GM18873 (cell line): ENCODE data around the gene CAMTA1.

ENCODE experiments used
- ATAC-seq: cut with Tn5 transposase; IDR thresholded peaks from one replicate; pipeline ENCODE4 v1.9.1; 2021; ENCODE audit warnings: mild to moderate bottlenecking, moderate library complexity, moderate number of reproducible peaks; ENCODE audit not compliant: unreplicated experiment, low FRiP score

The CAMTA1 gene

DNA sequence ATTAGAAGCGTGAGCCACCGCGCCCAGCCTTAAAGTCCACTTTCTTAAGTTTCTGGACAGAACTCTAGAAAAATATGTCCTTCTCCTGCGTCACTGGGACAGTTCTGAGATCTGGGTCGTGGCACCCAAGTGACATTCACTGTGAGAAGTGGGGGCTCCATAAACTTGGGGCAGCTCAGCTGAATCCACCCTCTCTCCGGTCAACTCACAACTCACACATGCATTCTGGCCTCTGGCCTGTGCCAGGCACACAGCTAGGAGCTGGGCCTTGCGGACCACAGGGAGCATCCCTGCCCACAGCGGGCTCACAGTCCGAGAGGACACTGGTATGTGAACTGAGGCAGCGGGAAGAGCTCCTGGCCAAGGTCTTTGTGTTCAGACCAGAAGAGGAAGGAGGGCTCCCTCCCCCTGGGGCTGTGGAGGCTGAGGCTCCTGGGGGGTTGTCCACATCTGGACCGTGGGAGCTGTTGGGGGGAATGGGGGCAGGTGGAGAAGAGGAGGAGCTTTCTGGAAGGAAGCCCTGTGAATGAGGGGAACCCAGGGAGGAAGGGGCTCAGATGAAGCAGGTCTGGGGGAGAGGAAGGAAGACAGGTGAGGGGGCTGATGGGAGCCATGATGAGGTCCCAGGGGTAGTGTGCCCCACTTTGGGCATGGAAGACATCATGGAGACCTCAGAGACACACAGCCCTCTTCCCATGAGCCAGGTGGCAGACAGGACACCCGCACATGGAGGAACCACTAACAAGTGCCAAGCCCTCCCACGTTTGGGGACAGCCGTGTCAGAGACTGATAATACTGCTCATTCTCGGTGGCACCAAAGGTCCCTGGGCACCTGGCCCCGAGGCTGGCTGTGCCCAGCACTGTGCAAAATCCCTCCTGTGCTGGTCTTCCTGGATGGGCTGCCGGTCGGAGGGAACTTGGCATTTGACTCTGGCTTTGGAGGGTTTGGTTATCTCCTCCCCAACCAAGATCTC, 794.9 kb downstream of the CAMTA1 start:
- no peak for ATAC-seq

DNA sequence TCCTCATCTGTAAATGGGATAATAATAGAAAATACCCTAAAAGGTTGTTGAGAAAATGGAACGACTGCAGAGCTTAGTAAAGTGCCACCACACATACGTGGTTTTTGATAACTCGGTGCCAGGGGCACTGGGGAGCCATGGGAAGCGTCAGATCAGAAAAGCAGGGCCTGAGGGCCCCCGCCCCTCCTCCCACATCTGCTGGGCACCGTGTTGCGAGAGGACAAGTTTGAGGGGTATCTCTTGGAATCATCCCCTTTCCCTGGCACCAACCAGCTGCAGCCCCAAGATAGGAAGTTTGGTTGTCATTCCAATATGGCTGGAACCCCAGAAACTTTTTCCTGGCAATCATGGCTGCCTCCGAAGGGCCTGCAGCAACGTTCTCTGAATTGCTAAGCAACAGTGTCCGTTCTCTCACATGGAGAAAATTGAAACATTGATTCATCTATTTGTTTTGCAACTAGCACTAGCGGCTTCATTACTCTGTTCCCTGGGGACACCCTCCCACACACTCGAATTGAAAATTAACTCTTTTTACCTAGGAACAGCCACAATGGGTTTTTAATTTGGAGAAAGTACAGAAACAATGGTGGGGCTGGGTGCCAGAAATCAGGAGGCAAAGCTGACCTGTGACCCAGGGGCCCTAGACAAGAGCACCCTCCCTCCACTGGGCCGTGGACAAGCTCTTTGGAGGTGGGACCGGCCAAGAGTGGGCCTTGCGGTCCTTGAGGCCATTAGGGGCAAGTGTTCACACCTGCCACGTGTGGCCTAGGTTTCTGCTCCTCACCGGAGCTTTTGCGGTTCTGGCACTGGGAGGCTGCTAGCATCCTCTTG, 795.9 kb downstream of the CAMTA1 start:
- no peak for ATAC-seq

DNA sequence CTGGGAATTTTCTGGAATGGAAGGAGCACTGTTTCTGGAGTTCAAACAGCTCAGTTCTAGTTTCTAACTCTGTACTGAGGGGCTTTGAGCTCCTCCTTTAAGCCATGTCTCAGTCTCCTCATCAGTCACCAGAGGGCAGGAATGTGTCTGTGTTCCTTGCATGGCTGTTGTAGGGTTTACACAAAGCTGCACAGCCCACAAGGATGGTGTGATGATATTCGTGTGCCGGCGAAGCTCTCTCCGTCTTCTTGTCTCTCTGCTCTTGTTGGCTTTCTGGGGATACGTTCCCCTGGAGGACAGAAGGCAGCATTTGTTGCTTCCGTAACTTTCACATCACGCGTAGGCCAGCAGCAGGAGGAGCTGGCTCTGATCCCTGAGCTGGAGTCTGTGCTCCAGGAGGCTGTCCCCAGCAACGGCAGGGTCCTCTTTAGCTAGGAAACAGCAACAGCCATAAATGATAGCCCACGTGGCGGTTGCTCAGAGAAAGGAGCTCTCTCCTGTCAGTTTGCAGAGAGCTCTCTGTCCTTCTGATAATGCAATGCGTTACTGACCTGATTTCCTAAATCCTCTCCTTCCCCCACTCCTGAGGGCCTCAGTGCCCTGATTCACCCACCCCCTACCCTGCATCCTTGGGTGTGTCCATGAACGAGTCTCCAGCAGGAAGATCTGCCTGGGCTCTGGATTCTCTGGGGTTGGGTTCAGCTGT, 796.7 kb downstream of the CAMTA1 start:
- no peak for ATAC-seq

DNA sequence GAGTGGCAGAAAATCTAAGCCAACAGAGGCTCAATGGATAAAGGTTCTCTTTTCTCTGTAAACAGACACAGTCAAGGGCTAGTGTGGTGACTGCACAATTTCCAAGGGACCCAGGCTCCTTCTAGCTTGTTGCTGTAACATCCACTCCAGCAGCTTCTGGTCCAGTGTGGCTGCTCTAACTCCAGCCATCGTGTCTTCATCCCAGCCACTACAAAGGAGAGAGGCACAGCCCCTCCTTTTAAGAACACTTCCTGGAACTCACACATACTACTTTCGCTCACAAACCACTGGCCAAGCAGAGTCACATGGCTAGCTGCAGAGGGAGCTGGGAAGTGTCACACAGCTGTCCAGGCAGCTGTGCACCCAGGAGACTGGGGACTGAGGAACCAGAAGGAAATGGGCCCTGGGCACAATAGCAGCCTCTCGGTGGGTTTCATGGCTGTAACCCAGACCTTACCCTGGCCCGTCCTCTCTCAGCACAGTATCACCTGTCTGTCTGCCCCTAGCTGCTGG, 797.3 kb downstream of the CAMTA1 start:
- ATAC-seq: no peak

DNA sequence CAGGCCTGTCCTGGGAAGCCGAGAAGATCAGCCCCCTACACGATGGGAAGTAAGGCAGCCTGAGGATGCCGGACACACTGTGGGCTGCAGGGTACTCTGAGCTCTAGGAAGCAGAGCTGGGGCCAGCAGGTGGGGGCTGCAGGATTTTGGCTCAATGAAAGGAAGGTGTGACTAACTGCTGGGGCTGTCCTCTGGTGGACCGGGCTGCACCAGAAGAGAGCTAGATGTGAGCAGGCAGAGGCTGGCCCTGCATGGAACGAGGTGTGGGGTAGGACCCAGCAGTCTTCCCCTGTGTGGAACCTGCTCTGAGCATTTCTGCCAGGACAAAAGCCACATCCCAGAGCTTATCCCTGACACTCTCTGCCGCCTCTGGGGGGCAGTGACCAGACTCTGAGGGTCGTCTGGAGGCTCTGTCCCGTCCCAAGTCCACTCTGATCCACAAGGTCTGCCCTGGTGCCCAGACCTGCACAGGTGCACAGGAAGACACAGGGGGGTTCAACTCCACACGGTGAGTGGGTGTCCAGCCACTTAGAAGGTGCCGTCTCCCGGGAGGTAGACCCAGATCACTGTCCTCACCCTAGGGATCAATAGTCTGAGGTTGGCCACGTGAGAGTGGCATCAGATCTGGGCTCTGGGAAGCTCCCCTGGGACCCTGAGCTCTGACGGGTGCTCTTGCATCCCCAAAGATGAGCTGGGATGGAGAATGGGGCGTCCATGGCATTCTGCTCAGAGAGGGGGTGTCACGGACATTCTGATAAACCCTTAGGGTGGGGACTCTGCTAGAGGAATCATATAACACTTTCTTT, 798.2 kb downstream of the CAMTA1 start:
- no peak for ATAC-seq

DNA sequence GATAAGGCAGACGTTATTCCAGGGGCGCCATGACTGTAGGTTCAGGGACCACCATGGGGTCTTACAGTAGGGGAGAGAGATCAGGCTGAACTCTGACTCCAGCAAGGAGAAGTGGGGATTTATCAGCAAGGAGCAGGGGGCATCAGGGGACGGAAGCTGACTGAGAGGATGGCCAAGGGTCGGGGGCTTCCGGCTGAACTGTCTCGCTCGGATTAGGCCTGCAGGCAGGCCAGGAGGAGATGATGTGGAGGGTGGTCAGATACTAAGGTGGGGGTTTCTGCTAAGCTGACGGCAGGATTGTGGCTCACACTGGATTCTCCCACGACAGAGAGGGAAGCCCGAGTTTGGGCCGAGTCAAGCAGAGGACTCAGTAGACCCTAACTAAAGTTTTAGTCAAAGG, 798.9 kb downstream of the CAMTA1 start:
- ATAC-seq: no peak

DNA sequence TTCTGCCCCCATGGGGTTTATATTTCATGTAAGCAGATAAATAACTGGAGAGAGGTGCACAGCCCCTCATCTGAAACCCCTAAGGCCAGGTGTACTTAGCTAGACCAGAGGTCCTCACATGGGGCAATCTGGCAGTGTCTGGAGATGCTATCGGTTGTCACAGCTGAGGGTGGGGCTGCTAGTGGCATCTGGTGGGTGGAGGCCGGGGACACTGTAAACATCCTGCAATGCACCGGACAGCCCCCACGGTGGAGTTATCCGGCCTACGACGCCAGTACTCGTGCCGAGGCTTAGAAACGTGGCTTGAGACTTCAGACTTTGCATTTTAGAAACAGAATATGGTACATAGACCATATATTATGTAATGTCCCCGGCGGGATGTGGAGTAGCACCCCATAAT, 799.4 kb downstream of the CAMTA1 start:
- ATAC-seq: no peak

DNA sequence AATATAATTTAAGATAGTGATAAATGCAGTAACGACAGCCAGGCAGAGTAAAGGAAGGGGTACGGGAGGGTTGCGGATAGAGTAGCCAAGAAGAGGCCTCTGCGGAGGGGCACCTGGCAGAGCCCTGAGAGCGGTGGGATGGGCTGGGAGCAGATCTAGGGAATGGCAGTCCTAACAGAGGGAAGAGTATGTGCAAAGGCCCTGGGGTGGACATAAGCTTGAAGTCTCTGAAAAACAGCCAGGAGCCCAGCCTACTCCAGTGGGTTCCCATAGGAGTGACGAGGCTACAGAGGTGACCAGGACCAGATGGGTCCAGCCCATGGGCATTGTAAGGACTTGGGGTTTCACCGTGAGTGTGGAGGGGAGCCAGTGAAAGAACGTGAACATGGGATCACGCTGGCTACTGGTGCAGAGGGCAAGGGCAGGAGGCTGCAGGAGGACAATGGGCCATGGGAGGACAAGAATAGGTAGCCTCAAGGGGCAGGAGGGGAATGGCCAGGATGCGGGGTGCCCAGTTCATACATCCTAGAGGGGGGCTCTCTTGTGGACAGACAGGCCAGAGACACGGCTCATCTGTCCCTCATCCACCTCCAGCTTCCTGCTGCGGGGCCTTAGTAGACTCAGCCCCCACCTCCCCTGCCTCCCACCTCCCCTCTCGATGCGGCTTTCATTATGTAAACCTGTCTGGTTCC, 800.1 kb downstream of the CAMTA1 start:
- ATAC-seq: no peak

DNA sequence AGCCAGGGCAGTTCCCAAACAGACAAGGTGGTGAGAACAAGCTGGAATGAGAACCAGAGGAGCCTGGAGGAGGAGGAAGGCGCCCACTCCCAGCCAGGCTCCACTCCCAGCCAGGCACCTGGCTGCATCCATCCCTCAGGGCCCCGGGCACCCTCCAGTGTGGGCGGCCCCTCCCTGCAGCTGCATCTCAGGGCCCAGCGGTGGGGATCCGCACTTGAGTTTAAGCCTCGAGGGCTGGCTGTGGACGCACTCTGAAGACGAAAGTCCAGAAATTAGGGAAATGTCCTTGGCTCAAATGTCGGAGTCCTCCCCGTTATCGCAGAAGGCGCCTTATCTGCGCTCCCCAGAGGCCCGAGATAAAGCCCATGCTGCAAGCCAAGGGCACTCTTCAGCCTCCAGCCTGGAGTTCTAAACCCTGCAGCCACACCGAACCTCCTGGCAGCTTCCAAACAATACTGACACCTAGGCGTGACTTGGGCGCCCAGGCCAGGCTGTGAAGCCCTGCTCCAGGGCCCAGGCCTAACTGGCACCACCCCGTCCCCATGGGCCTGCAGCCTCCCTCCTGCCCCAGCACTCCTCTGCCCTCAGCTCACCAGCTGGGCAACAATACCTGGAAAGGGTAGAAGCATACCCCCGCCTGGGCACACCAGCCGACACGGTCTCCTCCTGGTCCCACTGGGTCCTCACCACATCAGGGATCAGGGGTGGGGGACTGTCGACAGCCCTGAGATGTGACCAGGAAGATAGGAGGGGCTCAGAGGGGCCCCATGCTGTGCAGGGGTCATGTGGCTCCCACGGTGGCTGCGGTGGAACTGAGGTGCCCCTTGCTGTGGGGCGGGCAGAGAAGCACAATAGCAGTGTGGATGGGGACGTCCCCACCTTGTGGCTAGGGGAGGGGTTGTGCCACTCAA, 801.0 kb downstream of the CAMTA1 start:
- no peak for ATAC-seq

DNA sequence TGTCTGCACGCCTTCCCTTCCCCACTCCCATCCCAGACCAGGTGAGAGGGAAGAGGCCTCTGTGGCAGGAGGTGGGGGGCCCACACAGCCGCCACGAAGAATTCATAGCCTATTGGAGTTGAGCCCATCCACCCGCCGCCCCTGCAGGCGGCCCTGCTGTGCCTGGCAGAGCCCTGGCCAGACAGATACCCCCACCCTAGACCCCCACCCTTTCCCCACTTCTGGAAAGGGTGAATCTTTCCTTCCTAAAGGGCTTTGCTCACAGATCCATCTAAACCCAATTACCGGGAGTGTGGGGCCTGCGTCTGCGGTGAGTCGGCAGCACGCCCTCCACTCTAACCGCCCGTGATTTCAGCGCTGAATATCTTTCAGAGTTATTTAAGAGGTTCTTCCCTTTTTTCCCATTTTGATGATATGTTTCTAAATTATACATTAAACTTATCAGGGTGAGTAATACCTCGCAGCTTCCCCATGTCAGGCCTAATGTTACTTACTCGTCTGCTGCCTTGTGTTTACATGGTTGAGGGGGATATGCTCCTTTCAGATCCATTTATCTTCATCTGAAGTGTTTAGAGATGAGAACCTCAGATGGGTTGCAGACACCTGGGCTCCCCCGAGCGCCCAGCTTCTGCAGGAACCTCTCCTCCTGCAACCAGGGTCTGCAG, 802.0 kb downstream of the CAMTA1 start:
- ATAC-seq: no peak

DNA sequence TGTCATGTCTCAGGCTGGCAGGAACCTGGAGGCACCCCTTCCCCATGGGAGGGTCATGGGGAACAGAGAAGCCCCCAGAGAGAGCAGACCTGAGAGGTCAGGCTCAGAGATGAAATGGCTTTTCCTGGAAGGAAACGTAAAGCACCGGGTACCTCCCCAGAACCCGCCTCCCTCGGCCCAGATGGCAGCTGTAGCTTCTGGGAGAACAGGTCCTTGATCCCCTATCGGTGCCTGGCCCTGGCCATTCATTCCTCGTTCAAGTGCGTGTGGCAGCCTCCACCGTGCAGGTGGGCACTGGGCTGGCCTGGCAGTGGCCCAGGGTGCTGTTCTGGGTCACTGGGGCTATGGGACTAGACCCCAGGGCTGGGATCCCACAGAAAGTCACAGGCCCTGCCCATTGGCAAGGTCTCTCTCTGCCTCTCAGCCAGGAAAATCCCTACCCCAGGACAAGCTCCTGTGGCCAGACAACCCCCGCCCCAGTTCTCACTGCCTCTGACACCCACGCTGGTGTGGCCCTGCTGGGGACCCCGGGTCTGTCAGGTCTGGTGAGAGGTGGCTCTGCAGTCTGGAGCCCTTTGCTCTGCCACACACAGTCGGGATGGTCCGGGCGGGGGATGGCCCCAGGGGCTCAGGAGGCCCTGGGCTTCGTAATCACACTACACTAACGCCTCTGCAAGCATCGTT, 802.7 kb downstream of the CAMTA1 start:
- no peak for ATAC-seq

DNA sequence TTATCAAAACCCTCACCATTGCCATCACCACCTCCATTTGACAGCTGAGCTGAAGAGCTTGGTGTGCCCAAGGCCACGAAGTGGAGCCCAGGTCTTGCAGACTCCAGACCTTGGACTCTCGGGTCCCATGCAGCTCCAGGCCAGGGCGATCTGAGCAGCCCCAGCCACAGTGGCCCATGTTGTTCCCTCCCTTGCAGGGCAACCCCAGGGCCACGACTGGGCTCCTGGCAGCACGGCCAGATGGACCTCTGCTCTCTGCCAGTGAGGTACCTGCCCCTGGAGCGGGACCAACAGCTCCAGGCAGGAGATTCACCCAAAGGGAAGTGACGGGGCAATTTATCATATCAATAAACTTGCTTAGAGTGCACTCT, 803.2 kb downstream of the CAMTA1 start:
- no peak for ATAC-seq

DNA sequence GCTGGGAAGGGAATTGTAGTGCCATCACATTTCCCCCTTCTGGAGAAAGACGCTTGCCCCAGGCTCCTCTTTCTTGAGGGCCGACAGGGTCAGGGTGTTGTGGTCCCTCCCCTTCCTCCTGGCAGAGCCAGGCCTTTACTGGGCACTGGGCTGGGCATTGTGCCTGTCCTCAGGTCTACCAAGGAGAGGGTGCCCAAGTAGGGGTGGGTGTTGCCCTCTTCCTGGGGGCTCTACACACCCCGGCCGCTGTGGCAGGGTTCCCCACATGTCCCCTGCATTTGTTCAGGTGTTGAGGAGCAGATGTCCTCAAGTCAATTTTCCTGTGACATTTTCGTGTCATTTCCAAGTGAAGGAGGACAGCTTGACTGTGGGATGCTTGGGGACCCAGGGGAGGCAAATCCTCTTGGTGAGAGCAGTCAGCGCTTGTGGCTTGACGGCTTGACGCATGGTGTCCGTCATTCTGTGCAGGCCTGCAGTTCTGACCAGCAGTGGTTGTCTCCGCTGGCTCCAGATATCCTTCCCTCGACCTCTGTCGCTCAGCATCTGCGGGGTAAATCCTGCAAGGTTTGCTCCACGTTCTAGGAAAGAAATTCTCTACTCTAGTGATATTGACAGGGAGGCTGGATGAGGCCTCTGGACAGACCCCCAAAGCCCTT, 804.0 kb downstream of the CAMTA1 start:
- ATAC-seq: no peak

DNA sequence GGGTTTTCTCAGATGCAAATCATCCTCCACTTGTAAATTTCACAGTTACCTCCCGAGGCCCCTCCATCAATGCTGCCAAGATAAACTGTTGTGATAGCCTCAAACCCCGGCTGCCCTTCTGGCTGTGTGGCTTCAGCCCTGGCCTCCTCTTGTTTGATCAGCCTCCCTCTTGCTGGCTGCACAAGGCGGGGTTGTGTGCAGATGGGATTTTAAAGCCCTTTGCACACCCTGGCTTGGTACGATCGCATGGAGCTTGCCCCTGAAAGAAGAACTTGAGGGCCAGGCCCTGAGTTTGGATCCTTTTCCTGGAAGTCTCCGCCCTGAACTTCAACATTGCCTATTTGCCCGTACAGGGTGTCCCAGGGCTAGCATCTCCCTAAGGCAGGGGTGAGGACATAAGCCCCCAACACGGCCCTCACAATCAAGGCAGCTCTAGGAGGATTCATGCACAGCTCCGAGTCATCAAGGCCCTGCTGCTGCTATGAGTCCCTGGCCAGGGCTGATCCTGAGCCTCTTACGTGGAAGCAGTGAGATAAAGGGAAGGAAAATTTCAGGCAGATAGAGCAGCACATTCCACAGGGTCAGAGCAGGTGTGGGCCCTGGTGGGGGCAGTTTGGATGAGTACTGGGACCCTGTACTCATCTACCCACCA, 804.6 kb downstream of the CAMTA1 start:
- ATAC-seq: no peak

DNA sequence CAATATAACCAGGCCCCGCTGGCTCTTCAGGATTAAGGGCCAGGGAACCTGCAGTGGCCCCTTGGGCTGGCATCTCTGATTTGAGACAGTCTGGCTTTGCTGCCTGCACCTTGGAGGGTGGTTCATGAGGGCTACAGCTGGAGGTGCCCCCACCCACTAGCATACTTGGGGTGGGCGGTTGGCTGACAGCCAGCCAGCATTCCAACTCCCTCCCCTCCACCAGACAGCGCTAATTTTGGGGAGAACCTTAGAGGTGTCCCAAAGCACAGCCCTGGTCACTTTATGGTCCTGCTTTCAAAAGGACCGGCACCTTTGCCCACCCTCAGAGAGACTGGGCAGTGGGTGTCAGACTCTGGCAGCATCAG, 805.2 kb downstream of the CAMTA1 start:
- no peak for ATAC-seq

DNA sequence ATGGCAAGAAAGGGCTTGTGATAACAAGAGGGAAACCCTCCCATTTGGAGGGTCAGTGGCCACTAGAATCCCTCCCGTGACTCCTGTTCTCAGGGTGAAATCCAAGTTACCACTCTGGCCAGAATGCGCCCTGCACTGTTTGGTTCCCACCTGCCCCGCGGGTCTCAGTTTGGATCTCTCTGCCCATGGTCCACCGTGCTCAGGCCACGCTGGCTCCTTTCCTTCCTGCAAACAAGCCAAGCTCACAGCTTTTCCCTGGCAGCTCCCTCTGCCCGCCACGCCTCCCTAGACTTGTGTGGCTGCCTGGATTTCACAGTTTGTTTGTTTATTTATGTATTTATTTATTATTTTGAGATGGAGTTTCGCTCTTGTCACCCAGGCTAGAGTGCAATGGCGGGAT, 806.3 kb downstream of the CAMTA1 start:
- ATAC-seq: no peak
